CD1c-positive myeloid dendritic cell (primary cell): ENCODE data around the gene CAPN10.

Experiments used
- DNase-seq: peaks from one replicate; pipeline ENCODE4 v3.0.0-alpha.2; 2016; ENCODE audit errors: extremely low spot score

CAPN10 gene

DNA sequence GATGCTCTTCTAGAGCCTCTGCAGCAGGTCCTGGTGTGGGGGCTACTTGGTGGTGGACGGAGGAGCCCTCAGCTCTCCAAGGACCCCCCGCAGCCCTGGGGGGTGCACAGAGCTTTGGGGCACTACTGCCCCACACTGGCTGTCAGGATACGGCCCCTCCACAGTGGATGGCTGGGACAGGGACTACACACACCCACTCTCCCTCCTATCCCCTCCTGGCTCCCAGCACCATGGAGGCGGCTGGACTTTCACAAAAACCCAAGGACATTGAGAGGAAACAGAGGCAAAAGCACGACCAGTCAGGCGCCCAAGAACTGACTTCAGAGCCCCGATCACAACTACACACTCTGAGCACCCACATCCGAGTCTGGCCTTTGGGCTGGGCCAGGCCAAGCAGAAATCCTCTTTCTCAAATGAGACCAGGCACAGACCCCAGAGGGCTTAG, 51.4 kb downstream of the CAPN10 start:
- no peak for DNase-seq

DNA sequence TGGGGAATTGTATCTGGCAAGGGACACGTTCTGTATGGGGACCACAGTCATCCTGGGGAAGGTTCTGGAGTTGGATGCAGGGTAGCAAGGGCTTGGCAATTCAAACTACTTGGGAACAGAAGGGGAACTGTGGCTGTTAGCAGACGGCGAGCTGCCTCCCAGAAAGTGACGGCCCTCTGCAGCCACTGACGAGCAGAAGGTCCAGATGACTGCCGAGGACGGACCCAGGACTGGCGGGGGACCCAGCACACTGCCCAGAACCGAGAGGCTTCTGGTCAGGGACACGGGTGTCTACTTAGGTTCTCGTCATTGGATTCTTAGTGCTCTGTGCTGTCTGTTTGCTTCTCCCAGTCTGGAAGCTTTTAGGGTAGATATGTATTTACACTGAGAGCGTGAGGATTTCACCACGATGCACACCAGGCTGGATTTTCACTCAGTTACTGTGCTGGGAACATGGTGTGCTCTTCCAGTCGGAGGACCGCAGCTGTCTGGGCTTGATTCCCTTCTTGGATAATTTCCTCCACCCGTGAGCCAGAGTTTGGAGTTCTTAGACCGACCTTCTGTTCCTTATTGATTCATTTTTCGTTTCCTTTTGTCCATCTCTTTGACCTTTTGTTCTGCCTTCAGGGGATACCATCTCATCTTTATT, 52.1 kb downstream of the CAPN10 start:
- DNase-seq = no peak

DNA sequence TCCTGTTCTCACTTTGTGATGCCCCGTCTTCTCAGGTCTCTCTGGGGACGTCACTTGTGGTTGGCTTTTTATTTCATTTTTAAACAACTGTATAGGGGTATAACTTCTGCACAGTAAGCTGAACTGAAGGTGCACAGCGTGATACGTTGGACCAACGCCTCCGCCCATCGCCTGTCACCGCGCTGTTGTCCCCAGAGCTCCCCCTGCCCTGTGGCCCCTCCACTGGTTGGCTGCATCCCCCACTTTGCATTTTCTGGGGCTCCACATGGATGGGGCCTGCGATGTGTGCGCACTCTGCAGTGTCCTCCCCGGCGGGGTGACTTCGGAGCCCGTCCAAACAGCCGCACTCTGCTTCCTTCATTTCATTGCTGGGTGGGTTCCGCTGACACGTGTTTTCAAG, 53.0 kb downstream of the CAPN10 start:
- no peak for DNase-seq

DNA sequence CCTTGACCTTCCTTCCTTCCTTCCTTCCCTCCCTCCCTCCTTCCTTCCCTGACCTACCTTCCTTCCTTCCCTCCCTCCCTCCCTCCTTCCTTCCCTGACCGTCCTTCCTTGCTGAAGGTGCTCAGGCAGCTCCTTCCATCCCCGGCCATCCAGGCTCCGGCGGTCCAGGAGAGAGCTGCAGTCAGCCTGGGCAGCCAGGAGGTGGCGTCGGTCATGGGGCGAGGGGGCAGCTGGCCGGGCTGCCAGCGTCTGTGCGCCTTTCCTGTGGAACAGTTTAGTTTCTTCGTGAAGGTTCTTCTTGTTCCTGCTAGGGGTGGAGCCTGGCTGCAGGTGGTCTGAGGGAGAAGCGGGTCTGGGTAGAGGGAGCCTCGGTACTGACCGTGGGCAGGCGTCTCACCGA, 54.4 kb downstream of the CAPN10 start:
- peak; percentile 30 for DNase-seq

DNA sequence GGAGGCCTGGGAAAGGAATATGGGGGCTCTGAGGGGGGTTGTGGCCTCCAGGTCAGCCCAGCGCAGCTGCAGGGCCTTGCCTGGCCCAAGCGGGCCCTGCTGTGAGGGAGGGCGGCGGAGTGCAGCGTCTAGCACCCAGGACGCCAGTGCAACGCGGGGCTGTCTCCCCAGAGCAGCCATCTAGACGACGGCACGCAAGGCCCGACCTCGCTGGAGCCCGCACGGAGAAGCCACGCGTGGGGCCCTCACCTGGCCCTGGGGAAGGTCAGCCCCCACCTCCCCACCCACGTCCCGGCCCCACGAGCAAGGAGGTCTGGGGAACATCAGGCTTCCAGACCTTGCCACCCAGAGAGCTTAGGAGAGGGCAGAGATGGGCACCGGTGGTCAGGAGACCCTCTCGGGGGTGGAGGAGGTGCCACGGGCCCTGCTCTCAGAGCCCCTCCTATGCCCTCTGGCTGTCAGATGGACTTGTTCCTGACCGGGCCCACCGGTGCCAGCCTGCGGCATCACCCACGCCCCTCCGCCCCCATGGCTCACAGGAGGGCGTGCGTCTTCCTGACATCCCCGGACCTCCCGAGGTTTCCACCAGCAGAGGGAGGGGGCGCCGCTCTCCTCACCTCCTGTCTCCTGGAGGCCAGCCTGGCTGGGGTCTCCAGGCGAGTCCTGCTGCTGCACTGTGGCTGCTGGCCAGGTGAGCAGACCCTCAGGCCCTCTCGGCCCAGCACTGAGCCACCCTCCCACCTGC, 55.7 kb downstream of the CAPN10 start:
- no peak for DNase-seq

DNA sequence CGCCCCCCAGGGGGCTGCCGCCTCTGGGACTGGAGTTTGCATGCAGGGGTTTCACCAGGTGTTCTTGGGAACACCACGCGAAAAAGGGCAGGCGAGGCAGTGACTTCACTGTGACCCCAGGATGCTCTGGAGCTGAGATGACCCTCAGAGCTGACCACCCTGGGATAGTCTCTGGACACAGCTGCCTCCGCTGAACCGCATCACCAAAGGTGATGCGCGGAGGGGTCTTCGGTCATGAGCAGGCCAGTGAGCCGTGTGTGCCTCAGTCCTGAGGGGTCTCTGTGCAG, 56.2 kb downstream of the CAPN10 start:
- DNase-seq = no peak

DNA sequence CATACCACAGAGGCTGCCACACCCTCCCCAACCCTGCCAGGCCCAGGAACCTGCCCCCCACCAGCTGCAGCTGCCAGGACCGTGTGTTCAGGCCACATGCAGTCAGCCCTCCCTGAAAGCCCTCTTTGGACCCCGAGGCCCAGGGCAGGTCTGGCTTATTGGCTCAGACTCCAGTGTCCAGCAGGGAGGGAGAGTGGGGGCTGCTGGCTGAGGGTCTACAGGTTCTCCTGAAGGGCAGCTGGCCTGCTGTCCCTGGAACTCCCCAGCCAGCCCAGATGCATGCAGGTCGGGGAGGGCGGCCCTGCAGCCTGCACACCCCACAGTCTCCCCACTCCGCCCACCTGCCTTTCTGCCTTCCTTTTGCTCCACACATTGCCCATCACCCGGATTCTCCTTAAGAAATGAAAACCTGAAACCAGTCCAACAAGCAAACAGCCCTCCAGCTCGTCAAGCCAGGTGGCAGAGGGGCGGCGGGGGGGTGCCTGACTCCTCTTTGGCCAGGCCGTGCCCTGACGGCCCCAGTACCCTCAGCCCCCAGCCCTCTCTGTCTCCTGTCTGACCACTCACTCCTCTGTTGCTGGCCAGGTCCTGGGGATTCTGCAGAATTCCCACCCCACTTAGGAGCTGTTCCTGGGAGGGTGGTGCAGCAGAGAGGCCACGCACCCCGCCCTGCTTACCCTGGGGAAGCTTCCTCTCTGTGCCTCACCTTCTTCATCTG, 56.7 kb downstream of the CAPN10 start:
- DNase-seq = no peak

DNA sequence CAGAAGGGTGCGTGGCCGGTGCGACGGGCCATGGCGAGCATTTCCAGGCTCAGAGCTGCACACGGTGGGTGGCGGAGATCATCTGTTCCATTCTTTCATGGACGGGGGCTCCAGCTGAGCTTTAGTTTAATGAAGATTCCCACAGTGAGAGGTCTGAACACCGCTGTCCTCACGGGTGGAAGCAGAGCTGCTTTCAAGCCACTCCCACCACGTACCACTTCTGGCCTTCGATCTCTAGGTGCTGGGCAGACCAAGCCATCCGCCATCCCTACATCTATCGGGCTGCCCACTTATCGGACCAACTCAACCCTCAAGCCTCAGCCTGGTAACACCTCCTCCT, 57.2 kb downstream of the CAPN10 start:
- no peak for DNase-seq

DNA sequence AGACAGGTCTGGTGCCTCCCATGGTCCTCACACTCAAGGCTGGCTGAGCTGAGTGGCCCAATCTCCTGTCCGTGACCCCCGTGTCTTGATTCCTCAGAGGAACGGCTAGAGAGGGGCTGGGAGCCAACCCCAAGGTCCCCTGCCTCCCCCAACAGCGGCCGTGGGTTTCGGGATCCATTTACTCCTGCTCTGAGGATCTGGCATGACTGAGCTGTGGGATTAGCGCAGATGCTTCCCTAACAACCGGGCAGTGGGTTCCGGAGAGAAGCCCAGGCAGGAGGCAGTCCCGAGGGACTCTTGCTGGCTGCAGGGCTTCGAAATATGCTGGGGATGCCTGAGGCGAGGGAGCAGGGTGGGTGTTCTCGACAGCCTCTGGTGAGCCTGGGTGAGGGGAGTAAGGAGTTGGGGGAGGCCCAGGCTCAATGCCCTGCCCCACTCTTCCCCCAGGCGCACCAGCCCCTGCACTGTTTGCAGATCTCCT, 57.7 kb downstream of the CAPN10 start:
- DNase-seq = no peak

DNA sequence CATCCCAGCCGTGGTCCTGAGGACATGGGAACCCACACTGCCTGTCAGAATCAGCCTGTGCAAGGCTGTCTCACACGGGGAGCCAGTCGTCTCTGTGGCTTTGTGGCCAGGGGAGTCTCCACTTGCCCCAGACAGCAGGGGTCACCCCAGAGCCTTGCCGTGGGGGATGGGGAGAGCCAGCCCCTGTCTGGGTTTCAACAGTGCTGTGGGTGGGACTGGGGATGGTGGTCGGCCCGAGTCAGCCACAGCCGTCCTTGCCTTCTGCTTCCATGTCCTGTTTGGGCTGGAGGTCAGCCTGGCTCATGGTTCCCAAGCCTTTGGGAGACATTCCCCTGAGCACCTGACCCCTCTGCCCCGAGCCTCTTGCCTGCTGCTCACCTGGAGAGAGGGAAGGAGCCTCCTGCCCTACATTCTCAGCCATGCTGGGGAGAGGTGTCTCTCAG, 58.3 kb downstream of the CAPN10 start:
- DNase-seq = no peak

DNA sequence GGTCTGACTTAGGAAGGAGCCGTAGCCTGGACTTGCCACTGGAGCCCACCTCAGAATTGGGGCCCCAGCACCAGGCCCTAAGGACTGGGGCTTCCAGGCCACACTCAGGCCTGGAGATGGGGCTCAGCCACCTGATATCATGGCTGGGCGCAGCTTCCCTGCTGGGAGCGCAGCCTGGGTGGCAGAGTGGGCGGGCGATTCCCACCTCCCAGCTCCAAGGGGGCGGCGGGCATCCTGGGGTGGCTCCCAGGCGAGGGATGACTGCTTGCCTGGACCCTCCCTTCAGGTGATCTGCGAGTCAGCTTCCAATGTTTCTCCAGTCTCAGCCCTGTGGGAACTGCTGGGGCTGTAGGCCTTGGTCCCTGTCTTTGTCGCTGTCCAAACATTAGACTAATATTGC, 58.8 kb downstream of the CAPN10 start:
- DNase-seq = no peak

DNA sequence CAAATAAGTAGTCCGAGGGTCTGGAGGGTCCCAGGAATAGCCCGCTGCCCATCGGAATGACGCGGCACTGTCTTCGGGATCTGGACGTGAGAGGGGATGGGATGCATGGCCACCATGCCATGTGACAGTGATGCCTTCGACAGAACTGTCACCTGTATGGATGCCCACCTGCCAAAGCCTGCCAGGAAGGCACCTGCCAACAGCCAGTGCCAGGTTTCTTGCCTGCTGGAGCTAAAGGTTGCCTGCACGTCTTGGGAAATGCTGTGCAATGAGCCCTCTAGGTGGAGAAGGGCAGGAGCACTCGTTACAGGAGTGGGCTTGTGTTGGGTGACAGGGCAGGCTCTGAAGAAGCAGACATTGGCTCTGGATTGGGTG, 59.3 kb downstream of the CAPN10 start:
- no peak for DNase-seq

DNA sequence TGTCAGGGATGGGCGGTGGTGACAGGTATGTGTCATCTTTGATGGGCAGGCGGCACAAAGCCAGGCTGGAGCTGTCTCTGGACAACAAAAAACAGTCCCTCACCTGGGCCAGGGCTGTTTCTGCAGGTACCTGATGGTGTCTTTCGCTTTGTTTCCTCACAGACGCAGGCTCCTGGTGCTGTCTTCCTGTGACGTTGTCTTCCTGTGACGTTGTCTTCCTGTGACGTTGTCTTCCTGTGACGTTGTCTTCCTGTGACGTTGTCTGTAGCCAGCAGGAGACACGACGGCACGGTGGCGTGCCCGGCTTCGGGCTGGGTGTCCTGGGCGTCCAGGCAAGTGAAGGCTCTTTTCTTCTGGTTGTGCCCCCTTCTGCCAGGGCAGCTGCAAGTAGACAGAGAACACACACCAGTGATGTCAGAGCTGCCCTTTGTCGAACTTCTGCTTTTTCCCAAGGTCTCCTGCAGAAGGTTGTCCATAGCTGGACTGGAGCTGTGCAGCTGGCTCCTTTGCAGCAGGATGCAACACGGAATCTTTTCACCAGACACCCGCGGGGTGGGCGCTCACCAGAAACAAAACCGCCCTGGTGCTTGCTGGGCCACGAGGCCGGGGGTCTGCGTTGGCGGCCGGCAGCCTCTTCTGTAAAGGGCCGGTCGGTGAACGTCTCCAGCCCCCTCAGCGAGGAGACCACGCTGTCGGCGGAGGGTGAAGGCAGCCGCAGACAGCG, 59.8 kb downstream of the CAPN10 start:
- DNase-seq = peak; percentile 51

DNA sequence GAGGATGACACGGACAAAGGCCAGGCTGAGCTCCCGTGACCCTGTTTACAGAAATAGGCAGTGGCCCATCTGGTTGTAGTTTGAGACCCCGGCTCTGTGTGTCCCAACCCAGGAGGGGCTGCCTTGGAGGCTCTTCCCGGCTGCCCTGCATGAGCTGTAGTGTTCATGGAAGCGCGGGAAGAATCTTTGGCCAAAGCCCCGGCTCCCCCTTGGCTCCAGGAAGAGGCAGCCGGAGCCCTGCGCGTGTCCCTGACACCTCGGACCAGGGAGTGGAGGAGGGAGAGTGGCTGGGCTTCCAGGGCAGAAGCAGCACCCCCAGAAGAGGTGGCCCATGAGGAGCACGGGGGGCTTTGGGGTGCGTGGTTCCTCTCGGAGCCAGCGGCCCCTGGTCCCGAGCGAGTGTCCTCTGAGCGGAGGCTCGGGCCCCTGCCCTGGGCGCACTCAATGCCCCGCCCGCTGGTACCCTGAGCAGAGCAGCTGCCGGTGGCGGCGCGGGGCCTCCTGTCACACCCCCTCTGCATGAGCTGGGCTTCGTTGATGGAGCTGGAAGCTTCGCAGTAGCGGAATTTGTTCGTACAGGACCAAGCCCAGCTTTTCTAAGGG, 60.5 kb downstream of the CAPN10 start:
- DNase-seq = no peak

DNA sequence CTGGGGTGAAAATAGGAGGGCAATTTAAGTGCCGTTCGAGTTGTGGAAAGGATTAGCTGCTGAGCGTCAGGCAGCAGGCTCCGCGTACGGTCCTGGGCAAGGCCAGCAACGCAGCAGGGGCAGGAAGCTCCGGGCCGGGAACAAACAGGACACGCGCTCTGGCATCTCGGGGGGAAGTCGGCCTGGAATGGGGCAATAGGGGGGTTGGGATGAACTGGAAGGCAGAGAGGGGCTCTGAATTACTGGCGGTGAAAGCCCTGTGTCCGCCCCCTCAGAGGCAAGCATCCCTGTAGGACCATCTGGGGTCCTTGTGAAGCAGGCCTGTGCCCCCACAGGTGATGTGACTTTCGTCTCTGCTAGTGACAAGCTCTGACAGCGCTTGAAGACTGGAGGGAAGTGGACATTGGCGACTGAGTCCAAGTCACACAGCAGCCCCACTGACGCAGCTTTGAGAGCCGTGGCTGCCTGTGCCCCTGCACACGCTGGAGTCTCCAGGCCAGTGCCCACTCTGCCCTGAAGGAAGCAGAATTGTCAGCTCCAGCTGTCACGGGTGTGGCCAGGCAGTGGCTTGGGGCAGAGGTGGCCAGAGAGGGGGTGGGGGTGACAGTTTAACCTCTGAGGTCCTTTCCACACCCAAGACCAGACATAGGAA, 61.1 kb downstream of the CAPN10 start:
- no peak for DNase-seq

DNA sequence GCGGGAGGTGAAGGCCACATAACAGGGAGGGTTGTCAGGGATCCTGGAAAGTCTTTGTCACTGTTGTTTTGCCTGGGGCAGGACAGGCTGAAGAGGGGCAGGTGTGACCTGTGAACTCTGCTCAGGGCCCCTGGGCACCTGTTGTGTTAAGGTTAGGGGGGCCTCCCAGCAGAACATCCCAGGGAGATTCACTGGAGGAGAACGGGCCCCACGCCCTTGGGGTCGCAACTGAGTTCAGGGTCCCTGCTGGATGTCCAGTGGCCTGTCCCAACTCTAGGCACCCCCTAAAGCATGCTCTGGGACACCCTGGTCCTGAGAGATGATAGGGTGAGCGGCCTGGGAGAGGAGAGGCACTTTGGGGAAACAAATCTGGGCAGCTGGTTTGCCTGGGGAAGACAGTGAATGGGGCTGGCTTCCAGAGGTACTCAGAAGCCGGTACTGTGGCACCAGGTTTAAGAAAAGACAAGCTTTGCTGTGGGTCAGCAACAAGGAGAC, 61.7 kb downstream of the CAPN10 start:
- DNase-seq = no peak
